ENCODE results near the gene ZNF282.

- no peak for TF ChIP-seq CTCF (IDR thresholded peaks at IDR 0.05; ENCODE audit: insufficient read depth, low read depth, low read length)
- TF ChIP-seq EZH2 (IDR thresholded peaks at IDR 0.05; ENCODE audit: insufficient read depth, low read length), result no peak
These were observed 13.9 kb upstream of the ZNF282 start for GRCh38 chr7:149181450-149181790.

All from astrocyte (in vitro differentiated cells and primary cell).